Tibial nerve (tissue), 4 donors: Measurements from ENCODE around the gene C1QTNF6. TPM values are rescaled to one million over a fixed set of nuclear protein-coding genes. Genes with fewer than 3 reads are reported as not detected.
"Not testable (repeated sequence)": the region's sequence is repeated elsewhere in the genome, so short reads cannot be mapped to it uniquely, and the experiment has no call there.

Source experiments
- DNase-seq, 2 donors: peaks; one replicate each; pipeline ENCODE4 v3.0.0-alpha.2; 2019; ENCODE audit warnings: low spot score in 2 of 2
- H3K27ac ChIP-seq, 4 donors: fragments of 200-600 bp; sonication (generic) in 3 of 4; one replicate each; pipeline ENCODE4 v1.5.1; 2017 to 2019; ENCODE audit warnings: mild to moderate bottlenecking in 1 of 4
- H3K27me3 ChIP-seq, 2 donors: fragments of 200-600 bp; sonication (generic) in 1 of 2; one replicate each; pipeline versions ENCODE4 v1.5.1 to v1.6.0; 2017 to 2019
- H3K36me3 ChIP-seq, 3 donors: fragments of 200-600 bp; sonication (generic); one replicate each; pipeline ENCODE4 v1.5.1; 2018 to 2019
- H3K4me1 ChIP-seq, 4 donors: fragments of 200-600 bp; sonication (generic) in 3 of 4; one replicate each; pipeline ENCODE4 v1.5.1; 2017 to 2019
- H3K4me3 ChIP-seq, 4 donors: fragments of 200-600 bp; sonication (generic) in 3 of 4; one replicate each; pipeline ENCODE4 v1.5.1; 2017 to 2019; ENCODE audit warnings: mild to moderate bottlenecking in 1 of 4, moderate library complexity in 1 of 4
- H3K9me3 ChIP-seq, 4 donors: fragments of 200-600 bp; sonication (generic) in 3 of 4; one replicate each; pipeline ENCODE4 v1.5.1; 2017 to 2019
- EP300 ChIP-seq, 2 donors: sonication (generic); formaldehyde crosslinking; IDR thresholded peaks; one replicate each; pipeline ENCODE4 v1.6.1; 2017; ENCODE audit warnings: antibody characterized with exemption in 2 of 2, mild to moderate bottlenecking in 1 of 2
- POLR2A ChIP-seq, 2 donors: fragments of 450-650 bp; IDR thresholded peaks; one replicate each; pipeline ENCODE4 v1.6.1; 2017; ENCODE audit warnings: antibody characterized with exemption in 2 of 2, mild to moderate bottlenecking in 2 of 2, moderate library complexity in 2 of 2
- WGBS, 2 donors: methylation state at CpG; one replicate each; pipeline ENCODE4 v1.1.5; 2018; 5-methylcytosine and 5-hydroxymethylcytosine counted together
- total RNA-seq, 4 donors: library from RNA; depleted of rRNA; stranded (reverse); fragments of >200 nt; gene quantifications; one replicate each; pipeline ENCODE4 v1.1.0, GENCODE V29; 2016
- TF ChIP-seq, protein P1 (sequence below), 5 experiments: fragments of 200-600 bp in 3 of 5; fragments of 450-650 bp in 2 of 5; sonication (generic) in 3 of 5; IDR thresholded peaks; one replicate each; pipeline ENCODE4 v1.5.1; 2016 to 2019; ENCODE audit warnings: antibody characterized with exemption in 5 of 5, mild to moderate bottlenecking in 3 of 5, moderate library complexity in 2 of 5

C1QTNF6 gene
- 1 to 10 TPM; 2.6 to 3.9 (median 3.4) TPM for total RNA-seq

DNA sequence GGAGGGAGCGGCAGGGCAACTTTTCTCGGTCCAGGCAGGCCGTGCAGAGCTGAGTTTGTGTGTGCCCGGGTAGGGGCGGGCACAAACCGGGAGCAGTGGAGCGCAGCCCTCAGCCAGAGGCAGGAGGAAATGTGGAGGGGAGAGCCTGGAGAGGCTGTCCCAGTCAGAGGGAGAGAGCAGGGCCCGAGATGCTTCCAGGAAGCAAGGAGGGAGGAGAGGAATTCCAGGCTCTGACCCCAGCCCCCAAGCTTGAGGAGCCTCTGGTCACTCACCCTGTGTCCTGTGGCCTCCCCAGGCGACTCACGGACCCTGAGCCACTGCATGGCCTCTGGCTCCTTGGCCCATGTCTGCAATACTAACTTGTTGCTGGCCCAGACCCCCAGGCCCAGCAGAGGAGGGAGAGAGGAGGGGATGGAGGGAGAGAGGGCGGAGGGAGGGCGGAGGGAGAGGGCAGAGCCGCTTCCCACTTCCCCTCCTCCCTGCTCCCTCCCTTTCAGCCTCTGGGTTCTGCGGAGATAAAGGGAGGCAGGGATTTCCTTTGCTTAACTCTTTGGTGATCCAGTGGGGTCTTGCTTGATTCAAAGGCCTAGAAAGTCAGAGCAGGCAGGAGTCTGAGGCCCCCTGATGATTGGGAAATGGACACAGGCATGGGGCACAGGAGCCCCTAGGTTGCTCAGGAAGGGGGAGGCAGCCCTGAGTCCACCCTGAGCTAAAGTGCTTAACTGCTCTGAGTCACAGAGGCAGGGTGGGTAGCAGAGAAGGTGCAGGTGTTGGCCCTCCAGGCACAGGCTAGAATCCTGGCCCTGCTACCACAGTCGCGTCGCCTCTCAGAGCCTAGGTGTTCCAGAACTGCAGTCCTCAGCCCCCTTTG, at the start of gene C1QTNF6:
TSS of gene C1QTNF6 (minus strand) at position 357 of the 871 bp plus-strand sequence. CDS start at position 323, 34 bp downstream.
- no peak for TF ChIP-seq EP300 (IDR thresholded peaks at IDR 0.05)
- TF ChIP-seq, protein P1, sequence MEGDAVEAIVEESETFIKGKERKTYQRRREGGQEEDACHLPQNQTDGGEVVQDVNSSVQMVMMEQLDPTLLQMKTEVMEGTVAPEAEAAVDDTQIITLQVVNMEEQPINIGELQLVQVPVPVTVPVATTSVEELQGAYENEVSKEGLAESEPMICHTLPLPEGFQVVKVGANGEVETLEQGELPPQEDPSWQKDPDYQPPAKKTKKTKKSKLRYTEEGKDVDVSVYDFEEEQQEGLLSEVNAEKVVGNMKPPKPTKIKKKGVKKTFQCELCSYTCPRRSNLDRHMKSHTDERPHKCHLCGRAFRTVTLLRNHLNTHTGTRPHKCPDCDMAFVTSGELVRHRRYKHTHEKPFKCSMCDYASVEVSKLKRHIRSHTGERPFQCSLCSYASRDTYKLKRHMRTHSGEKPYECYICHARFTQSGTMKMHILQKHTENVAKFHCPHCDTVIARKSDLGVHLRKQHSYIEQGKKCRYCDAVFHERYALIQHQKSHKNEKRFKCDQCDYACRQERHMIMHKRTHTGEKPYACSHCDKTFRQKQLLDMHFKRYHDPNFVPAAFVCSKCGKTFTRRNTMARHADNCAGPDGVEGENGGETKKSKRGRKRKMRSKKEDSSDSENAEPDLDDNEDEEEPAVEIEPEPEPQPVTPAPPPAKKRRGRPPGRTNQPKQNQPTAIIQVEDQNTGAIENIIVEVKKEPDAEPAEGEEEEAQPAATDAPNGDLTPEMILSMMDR (IDR thresholded peaks at IDR 0.05), result no peak
- no peak for TF ChIP-seq POLR2A (IDR thresholded peaks at IDR 0.05)
- Histone ChIP-seq H3K27ac (peak within 1 kb of the TSS; percentile 52 to 92 (median 70)), H3K4me1 (peaks cover 0 to 35% (median 24%) of the 10 kb centered on the region in 4 donors), H3K27me3 (no peaks in the 10 kb centered on the region), H3K36me3 (peaks cover 0 to 13% (median 0%) of the 10 kb centered on the region in 3 donors), H3K9me3 (no peaks in the 10 kb centered on the region), H3K4me3 (peak within 1 kb of the TSS; percentile 14 to 49 (median 28))
- no peak for DNase-seq
- 10 to 12% methylated on average over 15 to 17 of the region's 17 CpGs for WGBS, 2 donors

DNA sequence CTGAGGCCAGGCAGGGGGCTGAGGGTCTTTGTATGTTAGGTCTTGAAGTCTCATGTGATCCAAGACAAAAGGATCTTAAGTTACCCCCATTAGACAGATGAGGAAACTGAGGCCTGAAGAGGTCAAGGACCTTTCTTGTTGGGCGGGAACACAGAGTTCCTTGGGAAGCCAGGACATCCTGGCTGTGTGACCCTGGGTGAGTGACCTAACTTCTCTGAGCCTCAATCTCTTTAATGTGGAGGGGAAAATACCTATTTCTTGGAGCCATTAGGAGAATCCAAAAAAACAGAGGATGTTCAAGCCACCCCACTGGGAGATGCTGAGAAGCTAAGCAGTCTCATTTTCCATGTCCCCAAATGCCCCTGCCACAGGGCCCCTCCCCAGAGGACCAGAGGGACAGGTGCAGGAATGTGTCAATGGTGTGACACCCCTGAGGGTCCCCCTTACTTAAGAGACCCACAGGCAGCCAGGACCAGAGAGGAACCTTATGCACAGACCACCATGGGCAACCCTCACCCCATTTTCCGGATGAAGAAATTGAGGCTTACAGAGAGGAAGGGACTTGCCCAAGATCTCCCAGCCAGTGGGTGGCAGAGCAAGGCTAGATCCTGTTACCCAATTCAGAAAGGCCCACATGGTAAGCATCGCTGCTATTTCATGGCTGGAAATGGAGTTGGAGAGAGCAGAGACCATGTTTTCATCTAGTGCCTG, 48.0 kb upstream of the C1QTNF6 start:
- DNase-seq, result no peak
- H3K27ac ChIP-seq, result peak overlapping the region in 1 of 4 donors; percentile 12

DNA sequence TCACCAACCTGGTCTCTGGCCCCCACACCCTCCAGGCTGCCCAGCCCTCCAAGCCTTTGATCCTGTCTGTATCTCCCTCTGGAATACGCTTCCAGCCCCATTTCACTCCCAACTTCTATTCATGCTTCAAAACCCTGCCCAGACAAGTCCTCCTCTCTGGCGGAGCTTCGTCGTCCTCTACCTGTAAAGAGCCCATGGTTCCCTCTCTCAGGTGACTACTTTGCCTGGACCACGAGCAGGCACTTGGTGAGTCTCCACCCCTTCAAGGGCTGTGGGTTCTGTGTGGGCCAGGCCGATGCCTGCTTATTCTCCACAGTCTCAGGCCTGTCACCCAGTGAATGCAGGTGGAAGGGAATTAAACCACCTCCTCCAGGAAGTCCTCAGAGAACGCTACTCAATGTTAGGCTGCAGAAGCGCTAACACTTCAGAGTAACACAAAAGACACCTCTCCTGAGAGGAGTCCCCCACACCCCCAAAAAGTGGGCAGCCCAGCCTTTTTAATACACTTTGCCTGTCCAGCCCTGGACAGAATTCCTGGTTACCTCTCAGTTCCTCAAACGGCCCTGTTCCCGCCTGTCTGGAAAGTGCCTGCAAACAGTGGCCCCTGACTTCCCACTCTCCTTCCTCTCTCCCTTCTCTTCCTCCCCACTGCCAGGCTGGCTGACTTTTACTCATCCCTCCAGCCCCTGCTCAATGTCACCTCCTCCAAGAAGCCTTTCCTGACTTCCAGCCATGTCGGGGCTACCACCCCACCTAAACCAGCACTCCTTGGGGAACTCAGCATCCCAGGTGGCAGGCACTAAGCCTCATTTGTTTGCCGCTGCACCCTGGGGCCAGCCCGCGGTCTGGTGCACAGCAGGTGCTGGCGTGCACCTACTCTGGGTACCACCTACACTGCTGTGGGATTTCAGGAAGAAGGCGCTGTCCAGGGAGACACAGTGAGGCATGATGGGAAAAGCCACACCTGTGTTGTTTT, 47.0 kb upstream of the C1QTNF6 start:
- H3K4me3 ChIP-seq, result no peak overlapping the region
- no peak for DNase-seq

More for the DNA sequence above, 48.0 kb upstream of the C1QTNF6 start:
- H3K4me3 ChIP-seq, result no peak overlapping the region
- H3K4me1 ChIP-seq, result peaks cover 0 to 11% (median 0%) of the 10 kb centered on the region in 4 donors
- H3K9me3 ChIP-seq, result no peaks in the 10 kb centered on the region
- no peaks in the 10 kb centered on the region for H3K36me3 ChIP-seq
- TF ChIP-seq, protein P1 (IDR thresholded peaks at IDR 0.05), result no peak
- TF ChIP-seq POLR2A (IDR thresholded peaks at IDR 0.05), result no peak
- no peak for TF ChIP-seq EP300 (IDR thresholded peaks at IDR 0.05)
- H3K27me3 ChIP-seq, result peaks cover 0 to 72% of the 10 kb centered on the region in 2 donors
- WGBS, 2 donors, result 90 to 100% methylated on average over 2 to 3 of the region's 3 CpGs

DNA sequence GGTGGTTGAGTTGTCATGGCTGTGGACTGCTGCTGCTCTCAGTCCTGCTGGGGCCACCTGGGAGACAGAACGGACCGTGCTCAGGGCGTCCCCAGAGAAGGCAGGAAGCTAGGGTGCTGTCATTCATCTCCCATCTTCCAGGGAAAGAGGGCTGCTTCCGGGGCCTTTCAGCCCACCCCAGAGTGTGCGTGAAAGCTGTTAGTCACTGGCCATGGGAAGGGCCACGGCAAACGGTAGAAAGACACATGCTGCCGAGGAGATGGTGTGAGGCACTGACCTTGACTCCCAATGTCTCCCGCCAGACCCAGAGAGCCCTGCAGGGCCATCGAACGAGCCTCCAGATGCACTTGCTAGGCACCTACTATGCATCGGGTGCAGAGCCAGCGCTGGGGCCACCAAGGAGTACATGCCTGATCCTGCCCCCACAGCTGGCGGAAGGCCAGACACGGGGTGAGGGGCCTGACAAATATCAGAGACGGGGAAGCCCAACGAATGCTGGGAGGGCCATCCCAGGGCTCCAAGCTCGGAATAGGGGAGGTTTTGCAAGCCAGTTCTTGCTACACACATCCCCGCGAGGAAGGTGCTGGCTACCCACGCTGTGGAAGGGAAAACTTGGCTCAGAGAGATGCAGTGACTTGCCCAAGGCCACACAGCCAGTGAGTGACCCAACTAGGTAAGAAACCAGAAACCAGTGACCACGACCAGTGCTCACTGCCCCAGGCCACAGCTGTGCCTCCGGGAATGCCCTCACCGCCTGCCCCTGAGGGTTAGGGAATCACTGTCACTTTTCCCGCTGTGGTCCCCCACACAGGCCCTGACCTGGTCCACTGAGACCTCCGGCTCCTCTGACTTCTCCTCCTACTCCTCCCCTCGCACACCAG, 45.9 kb upstream of the C1QTNF6 start:
- Histone ChIP-seq H3K27ac (peak overlapping the region in 1 of 4 donors; percentile 26), H3K4me1 (peaks cover 0 to 24% (median 3%) of the 10 kb centered on the region in 4 donors), H3K9me3 (no peaks in the 10 kb centered on the region), H3K36me3 (no peaks in the 10 kb centered on the region), H3K4me3 (no peak overlapping the region), H3K27me3 (peaks cover 0 to 66% of the 10 kb centered on the region in 2 donors)
- WGBS, 2 donors, result 52 to 56% methylated on average over 23 to 26 of the region's 27 CpGs
- DNase-seq, result no peak
- TF ChIP-seq, protein P1 (IDR thresholded peaks at IDR 0.05), result no peak
- TF ChIP-seq POLR2A (IDR thresholded peaks at IDR 0.05) (no peak), EP300 (IDR thresholded peaks at IDR 0.05) (no peak)

More for the DNA sequence above, 47.0 kb upstream of the C1QTNF6 start:
- H3K36me3 ChIP-seq, result no peaks in the 10 kb centered on the region
- TF ChIP-seq POLR2A (IDR thresholded peaks at IDR 0.05), result no peak
- no peak for TF ChIP-seq EP300 (IDR thresholded peaks at IDR 0.05)
- H3K27ac ChIP-seq, result peak overlapping the region in 1 of 4 donors; percentile 26
- no peaks in the 10 kb centered on the region for H3K9me3 ChIP-seq
- peaks cover 0 to 72% of the 10 kb centered on the region in 2 donors for H3K27me3 ChIP-seq
- H3K4me1 ChIP-seq, result peaks cover 0 to 14% (median under 1%) of the 10 kb centered on the region in 4 donors
- WGBS, 2 donors, result 77 to 82% methylated on average over 12 to 16 of the region's 16 CpGs

DNA sequence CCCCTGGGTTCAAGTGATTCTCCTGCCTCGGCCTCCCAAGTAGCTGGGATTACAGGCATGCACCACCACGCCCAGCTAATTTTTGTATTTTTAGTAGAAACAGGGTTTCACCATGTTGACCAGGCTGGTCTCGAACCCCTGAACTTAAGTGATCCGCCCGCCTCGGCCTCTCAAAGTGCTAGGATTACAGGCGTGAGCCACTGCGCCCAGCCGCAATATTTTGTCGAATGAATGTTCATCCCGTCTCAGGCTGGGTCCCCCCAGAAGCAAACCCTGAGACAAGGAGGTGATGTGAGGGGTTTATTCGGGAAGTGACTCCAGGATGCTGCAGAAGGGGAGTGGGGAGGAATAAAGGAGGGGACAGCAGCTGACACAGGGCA, 45.3 kb upstream of the C1QTNF6 start:
- peaks cover 0 to 64% of the 10 kb centered on the region in 2 donors for H3K27me3 ChIP-seq
- 91 to 92% methylated on average over 12 of the region's 12 CpGs for WGBS, 2 donors
- not testable (repeated sequence) for H3K9me3 ChIP-seq, DNase-seq, H3K4me3 ChIP-seq, H3K36me3 ChIP-seq, H3K27ac ChIP-seq
- H3K4me1 ChIP-seq, result peaks cover 0 to 30% (median 5%) of the 10 kb centered on the region in 4 donors
